HG02610 (cell line): Measurements from ENCODE around the gene PZP.
"Not testable (repeated sequence)": the region's sequence is repeated elsewhere in the genome, so short reads cannot be mapped to it uniquely, and the experiment has no call there.

Experiments
- ATAC-seq: cut with Tn5 transposase; IDR thresholded peaks from one replicate; pipeline ENCODE4 v1.9.1; 2021; ENCODE audit warnings: mild to moderate bottlenecking, moderate library complexity; ENCODE audit not compliant: unreplicated experiment

PZP gene

DNA sequence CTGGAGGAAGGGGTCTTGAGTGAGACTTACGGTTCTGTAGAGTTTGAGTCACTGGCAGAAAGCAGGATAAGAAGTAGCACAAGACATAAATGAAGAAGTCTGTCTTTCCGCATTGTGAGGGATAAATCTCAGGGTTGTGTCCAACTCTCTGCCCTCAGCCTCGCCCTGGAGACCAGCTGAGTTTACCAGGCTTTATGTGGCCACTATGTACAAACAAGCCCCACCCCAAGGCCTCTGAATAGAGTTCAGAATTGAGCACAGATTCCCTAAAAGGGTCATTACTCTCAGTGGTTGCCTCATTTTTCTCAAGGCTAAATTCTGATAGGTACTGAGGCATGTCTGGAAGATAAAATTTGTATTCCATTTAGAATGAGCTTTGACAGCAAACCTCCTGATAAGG, at the start of gene PZP:
Gene PZP (minus strand): TSS at position 167 of the 400 bp plus-strand sequence. CDS start 54 bp downstream, at position 113.
- no peak for ATAC-seq

DNA sequence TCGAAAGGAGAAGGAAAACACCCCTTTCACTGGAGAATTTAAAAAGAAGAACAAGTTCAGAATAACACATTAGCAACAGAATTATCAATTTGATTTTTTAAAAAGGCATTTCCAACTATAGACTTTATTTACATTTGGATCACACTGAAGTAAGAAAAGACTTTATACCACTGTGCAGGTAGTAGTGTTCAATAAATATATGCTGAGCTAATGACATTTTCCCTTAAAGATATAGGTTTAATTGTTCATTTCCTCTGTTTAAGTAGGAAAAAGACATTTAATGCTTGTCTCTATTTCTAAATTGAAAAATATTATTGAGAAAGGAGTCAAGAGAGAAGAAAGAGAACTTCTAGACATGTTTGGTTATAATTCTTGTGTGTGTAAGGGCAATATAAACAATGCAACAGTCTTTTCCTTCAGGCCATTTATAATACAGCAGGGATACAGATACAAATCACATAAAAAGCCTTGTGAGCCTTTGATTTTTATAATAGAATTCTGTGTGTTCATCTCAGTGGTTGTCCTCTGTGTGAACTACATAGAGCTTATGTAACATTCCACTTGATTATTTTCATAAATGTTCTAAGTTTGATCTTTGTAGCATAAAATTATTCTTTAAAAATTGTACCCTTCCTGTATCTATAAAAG, 48.7 kb upstream of the PZP start:
- no peak for ATAC-seq

GRCh38 chr12:9256341-9256740, 48.1 kb upstream of the PZP start:
- no peak for ATAC-seq

DNA sequence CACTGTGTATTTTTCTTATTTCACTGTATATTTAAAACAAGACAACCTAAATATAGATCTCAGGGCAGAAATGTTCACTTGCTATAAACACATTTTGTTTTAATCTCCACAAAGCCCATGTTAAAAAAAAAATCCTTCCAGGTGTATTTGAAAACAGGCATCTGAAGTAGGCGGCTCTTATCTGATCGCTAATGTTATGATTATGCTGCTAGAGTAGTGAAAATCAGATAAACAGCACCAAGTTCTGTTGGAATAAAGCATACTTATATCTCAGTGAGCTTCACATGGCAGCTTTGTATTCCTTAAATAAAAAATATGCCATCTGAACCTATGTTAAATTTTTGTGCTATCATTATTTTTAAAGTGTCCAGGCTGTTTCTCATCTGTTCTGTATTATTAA, 47.6 kb upstream of the PZP start:
- ATAC-seq, result no peak

DNA sequence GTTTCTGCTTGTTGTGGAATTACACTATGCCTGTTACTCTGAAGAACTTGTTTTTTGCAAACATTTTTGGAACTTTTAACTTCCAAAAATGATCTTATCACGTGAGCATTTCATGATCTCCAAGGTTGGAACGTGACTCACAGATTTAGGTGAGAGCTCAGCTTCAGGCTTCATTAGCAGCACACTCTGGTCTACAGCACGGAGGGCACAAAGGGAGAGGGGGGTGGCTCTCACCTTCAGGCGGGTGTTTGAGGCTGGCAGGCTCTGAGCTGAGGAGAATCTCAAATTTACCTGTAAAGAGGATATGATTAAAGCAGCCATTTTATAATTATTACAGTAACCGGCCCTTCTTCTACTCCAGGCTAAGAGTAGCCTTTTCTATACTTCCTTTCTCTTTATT, 45.3 kb upstream of the PZP start:
- no peak for ATAC-seq

DNA sequence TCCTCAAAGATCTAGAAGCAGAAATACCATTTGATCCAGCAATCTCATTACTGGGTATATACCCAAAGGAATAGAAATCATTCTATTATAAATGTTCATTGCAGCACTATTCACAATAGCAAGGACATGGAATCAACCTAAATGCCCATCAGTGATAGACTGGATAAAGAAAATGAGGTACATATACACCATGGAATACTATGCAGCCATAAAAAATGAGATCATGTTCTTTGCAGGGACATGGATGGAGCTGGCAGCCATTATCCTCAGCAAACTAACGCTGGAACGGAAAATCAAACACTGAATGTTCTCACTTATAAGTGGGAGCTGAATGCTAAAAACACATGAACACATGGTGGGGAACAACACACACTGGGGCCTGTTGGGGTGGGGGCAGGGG, 44.6 kb upstream of the PZP start:
- ATAC-seq, result not testable (repeated sequence)

DNA sequence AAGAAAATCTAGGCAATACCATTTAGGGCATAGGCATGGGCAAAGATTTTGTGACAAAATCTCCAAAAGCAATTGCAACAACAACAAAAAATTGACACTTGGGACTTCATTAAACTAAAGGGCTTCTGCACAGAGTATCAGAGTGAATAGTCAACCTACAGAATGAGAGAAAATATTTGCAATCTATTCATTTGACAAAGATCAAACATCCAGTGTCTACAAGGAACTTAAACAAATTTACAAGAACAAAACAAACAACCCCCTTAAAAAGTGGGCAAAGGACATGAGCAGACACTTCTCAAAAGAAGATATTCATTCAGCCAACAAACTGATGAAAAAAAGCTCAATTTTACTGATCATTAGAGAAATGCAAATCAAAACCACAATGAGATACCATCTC, 44.1 kb upstream of the PZP start:
- ATAC-seq, result no peak

GRCh38 chr12:9248435-9248834, 40.2 kb upstream of the PZP start:
- no peak for ATAC-seq

- ATAC-seq, result peak; percentile 87
Measured at GRCh38 chr12:9244894-9245293, 36.7 kb upstream of the PZP start.

- ATAC-seq, result no peak
Measured at GRCh38 chr12:9243999-9244649, 35.9 kb upstream of the PZP start.

- ATAC-seq, result no peak
Measured at GRCh38 chr12:9241301-9241700, 33.1 kb upstream of the PZP start.

GRCh38 chr12:9240776-9241175, 32.6 kb upstream of the PZP start:
- no peak for ATAC-seq

- not testable (repeated sequence) for ATAC-seq
Measured at GRCh38 chr12:9240004-9240635, 31.9 kb upstream of the PZP start.

GRCh38 chr12:9237286-9237685, 29.1 kb upstream of the PZP start:
- no peak for ATAC-seq

DNA sequence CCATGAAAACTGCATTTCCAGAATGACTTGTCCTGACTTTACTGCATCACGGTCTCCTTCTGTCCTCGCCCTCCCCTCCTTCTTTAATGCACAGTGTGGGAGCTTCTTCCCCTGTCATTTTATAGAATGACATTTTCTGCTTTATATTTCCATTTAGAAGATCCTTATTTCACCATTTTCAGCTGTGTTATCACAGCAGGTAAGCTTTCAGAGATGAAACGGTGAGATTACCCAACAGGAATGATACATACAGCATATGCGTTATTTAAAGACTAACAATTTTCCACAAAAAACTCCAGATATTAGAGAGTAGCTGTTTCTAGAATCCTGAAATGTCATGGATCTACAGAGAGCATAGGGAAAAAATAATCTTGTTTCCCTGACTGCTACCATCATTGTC, 27.3 kb upstream of the PZP start:
- ATAC-seq, result no peak

DNA sequence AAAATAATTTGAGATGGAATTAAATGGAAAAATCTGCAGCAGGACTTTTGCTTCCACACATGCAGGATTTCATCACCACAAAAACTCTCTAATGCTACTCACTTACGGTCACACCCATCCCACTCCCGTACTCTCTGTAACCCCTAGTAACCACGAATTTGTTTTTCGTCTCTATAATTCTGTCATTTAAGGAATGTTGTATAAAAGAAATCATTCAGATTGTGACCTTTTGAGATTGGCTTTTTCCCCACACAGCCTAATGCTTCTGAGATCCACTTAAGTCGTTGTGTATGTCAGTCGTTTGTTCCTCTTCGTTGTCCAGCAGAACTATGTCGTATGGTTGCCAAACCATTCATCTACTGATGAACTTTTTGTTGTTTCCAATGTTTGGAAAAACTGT, 19.8 kb upstream of the PZP start:
- no peak for ATAC-seq

- no peak for ATAC-seq
Measured at GRCh38 chr12:9223830-9224229, 15.6 kb upstream of the PZP start.

DNA sequence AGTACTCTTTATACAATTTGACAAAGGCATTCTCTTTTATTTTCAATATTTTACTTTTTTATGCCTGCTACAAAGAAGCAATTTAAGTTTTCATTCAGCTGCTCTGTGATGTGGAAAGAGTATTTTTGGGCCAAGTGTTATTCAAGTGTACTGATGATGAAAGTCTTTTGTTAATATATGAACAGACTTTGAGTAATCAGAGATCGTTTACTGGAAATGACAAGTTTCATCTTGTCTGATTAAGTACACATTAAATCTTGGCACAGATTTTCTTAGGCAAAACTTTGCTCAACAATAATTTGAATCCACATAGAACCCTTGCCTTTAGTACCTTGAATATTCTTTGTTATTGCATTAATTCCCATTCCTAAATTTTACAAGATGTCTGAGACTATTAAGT, 13.3 kb upstream of the PZP start:
- ATAC-seq, result no peak

DNA sequence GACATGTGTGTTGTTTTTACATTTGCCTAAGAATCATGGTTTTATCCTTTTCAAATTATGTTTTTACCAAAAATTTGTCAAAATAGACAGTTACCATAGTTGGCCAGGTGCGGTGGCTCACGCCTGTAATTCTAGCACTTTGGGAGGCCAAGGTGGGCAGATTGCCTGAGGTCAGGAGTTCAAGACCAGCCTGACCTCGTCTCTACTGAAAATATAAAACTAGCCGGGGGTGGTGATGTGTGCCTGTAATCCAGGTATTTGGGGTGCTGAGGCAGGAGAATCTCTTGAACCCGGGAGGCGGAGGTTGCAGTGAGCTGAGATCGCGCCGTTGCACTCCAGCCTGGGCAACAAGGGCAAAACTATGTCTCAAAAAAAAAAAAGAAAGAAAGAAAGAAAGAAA, 12.8 kb upstream of the PZP start:
- ATAC-seq, result not testable (repeated sequence)

- no peak for ATAC-seq
Measured at GRCh38 chr12:9214534-9214933, 6.3 kb upstream of the PZP start.

DNA sequence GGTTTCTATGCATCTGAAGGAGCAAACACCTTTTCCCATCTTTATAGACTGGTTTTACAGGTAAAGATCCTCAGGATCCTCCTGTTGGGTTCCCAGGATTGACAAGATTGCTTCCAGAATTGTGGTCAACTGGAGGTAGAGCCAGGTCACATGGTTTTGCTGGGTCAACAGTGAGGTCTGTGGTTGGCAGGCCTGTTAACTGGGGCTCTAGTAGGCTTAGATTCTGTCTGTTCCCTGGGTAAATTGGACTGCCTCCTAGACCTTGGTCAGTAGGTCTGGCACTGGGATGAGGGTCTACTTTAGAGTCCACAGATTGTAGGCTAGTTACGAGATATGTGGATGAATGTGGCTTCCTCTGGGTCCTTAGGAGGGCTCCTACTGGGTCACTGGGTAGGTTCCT, 3.5 kb upstream of the PZP start:
- no peak for ATAC-seq

- no peak for ATAC-seq
Measured at GRCh38 chr12:9204380-9204779, 3.8 kb downstream of the PZP start.
